Adrenal gland (tissue), 5 donors: ENCODE measurements around the gene PVALEF.

ENCODE experiments used
- POLR2A ChIP-seq, 2 donors: fragments of 450-650 bp; IDR thresholded peaks; one replicate each; pipeline ENCODE4 v1.6.1; 2017; ENCODE audit warnings: antibody characterized with exemption in 2 of 2, mild to moderate bottlenecking in 2 of 2, moderate library complexity in 1 of 2
- TF ChIP-seq, protein P1 (sequence below), 6 experiments: fragments of 450-650 bp in 4 of 6; fragments of 200-600 bp in 2 of 6; sonication (generic) in 1 of 6; IDR thresholded peaks; 1 replicate in 5 of 6; 2 replicates in 1 of 6; pipeline versions ENCODE4 v1.5.1 to v1.8.0; 2016 to 2021; ENCODE audit warnings: antibody characterized with exemption in 6 of 6, mild to moderate bottlenecking in 2 of 6, moderate library complexity in 1 of 6
- donor health status: DM: no; HTN: no; CAD: no.

DNA sequence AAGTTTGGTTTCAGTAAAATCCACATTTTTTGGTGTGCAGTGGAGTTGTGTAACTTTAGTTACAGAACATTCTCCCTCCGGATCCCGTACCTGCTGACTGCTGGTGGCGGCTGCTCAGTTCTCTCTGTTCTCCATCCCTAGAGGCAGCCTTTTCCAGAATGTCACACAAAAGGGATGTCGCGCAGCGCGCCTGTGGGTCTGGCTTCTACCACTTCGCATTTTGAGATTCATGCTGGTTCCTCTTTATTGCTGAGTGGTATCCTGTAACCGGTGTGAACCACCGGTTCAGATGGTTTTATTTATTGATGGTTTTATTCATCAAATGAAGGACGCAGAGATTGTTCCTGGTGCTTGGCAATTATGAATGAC, 58.4 kb downstream of the PVALEF start:
- TF ChIP-seq, protein P1, sequence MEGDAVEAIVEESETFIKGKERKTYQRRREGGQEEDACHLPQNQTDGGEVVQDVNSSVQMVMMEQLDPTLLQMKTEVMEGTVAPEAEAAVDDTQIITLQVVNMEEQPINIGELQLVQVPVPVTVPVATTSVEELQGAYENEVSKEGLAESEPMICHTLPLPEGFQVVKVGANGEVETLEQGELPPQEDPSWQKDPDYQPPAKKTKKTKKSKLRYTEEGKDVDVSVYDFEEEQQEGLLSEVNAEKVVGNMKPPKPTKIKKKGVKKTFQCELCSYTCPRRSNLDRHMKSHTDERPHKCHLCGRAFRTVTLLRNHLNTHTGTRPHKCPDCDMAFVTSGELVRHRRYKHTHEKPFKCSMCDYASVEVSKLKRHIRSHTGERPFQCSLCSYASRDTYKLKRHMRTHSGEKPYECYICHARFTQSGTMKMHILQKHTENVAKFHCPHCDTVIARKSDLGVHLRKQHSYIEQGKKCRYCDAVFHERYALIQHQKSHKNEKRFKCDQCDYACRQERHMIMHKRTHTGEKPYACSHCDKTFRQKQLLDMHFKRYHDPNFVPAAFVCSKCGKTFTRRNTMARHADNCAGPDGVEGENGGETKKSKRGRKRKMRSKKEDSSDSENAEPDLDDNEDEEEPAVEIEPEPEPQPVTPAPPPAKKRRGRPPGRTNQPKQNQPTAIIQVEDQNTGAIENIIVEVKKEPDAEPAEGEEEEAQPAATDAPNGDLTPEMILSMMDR (IDR thresholded peaks at IDR 0.05): no peak
- no peak for TF ChIP-seq POLR2A (IDR thresholded peaks at IDR 0.05)
